ENCODE data around the gene FOXP1.

GRCh38 chr3:71607364-71607763 lies 23.8 kb upstream of the FOXP1 start:
- TF ChIP-seq POLR2A (IDR thresholded peaks at IDR 0.05) (no peak), CTCF (IDR thresholded peaks at IDR 0.05) (no peak)

Measured in breast epithelium (tissue), 3 donors.